Breast epithelium (tissue), 4 donors: ENCODE results near the gene HDLBP. TPM values are rescaled to one million over a fixed set of nuclear protein-coding genes. Genes with fewer than 3 reads are reported as not detected.
A peak's percentile ranks its signal among the peaks of the same experiment; 100 is the strongest.
"Not testable (repeated sequence)": the region's sequence is repeated elsewhere in the genome, so short reads cannot be mapped to it uniquely, and the experiment has no call there.

Experiments used
- DNase-seq, 2 donors: peaks; one replicate each; pipeline ENCODE4 v3.0.0-alpha.2; 2019; ENCODE audit warnings: low spot score in 2 of 2
- H3K27ac ChIP-seq, 2 donors: fragments of 200-600 bp; sonication (generic) in 1 of 2; one replicate each; pipeline ENCODE4 v1.5.1; 2016 to 2019; ENCODE audit warnings: mild to moderate bottlenecking in 1 of 2
- H3K27me3 ChIP-seq, 2 donors: fragments of 200-600 bp; sonication (generic) in 1 of 2; one replicate each; pipeline versions ENCODE4 v1.5.1 to v1.6.0; 2017 to 2019; ENCODE audit warnings: control low read depth in 1 of 2, mild to moderate bottlenecking in 1 of 2
- H3K36me3 ChIP-seq: fragments of 200-600 bp; one replicate; pipeline ENCODE4 v1.5.1; 2019
- H3K4me1 ChIP-seq, 2 donors: fragments of 200-600 bp; sonication (generic); one replicate each; pipeline ENCODE4 v1.5.1; 2016 to 2019; ENCODE audit warnings: control low read depth in 1 of 2
- H3K4me3 ChIP-seq, 3 donors: fragments of 200-600 bp; sonication (generic); 1 replicate in 2 of 3; 2 replicates in 1 of 3; pipeline ENCODE4 v1.5.1; 2016 to 2019; ENCODE audit warnings: mild to moderate bottlenecking in 3 of 3, moderate library complexity in 2 of 3
- H3K9me3 ChIP-seq, 2 donors: fragments of 200-600 bp; sonication (generic) in 1 of 2; one replicate each; pipeline ENCODE4 v1.5.1; 2016 to 2019; ENCODE audit warnings: control low read depth in 1 of 2
- CTCF ChIP-seq, 3 donors: fragments of 450-650 bp; IDR thresholded peaks; one replicate each; pipeline ENCODE4 v1.5.1; 2016 to 2017; ENCODE audit warnings: antibody characterized with exemption in 3 of 3, mild to moderate bottlenecking in 3 of 3, moderate library complexity in 3 of 3
- POLR2A ChIP-seq: fragments of 450-650 bp; IDR thresholded peaks from one replicate; pipeline ENCODE4 v1.6.1; 2016; ENCODE audit warnings: antibody characterized with exemption, mild to moderate bottlenecking, moderate library complexity
- POLR2AphosphoS5 ChIP-seq, 3 donors: sonication (generic); formaldehyde crosslinking; IDR thresholded peaks; one replicate each; pipeline ENCODE4 v1.6.1; 2017; ENCODE audit warnings: antibody characterized with exemption in 3 of 3
- intact Hi-C: fragments of 100-400 bp; cut with DNase I; formaldehyde crosslinking; loops from one replicate; pipeline ENCODE4 v1.15.1; 2023; ENCODE audit warnings: low total_unique reads
- total RNA-seq, 3 donors: library from RNA; depleted of rRNA; stranded (reverse); fragments of >200 nt; gene quantifications; one replicate each; pipeline ENCODE4 v1.1.0, GENCODE V29; 2016

The HDLBP gene
- total RNA-seq, 3 donors from 2014 or later: 339 to 515 (median 383) TPM

DNA sequence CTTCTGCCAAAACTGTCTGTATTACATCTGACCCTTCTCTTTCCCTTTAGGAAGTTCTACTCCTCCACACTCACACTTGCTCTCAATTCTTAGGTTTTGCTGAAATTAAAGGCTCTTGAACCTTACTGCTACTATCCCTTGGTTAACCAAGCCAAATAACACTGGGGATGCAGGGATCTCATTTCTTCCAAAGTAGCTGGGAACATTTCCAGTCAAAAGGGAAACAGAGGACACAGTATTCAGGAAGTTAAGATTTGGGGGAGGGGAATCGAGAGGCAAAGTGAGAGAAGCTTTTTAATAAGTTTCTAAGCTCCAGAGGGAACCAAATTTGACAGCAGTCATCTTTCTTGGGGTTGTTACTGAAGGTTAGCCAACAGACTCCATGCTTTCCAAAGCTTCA lies 6.4 kb upstream of the HDLBP start:
- intact Hi-C loops: no loop called here
- H3K9me3 ChIP-seq: no peaks in the 10 kb centered on the region
- H3K4me1 ChIP-seq: peaks cover 0 to 12% of the 10 kb centered on the region in 2 donors
- no peak overlapping the region for H3K27ac ChIP-seq
- no peak for DNase-seq
- H3K27me3 ChIP-seq: no peaks in the 10 kb centered on the region
- no peaks in the 10 kb centered on the region for H3K36me3 ChIP-seq
- no peak overlapping the region for H3K4me3 ChIP-seq
- TF ChIP-seq POLR2AphosphoS5 (IDR thresholded peaks at IDR 0.05) (no peak), POLR2A (no peak), CTCF (IDR thresholded peaks at IDR 0.05) (no peak)

- no peaks in the 10 kb centered on the region for H3K9me3 ChIP-seq
- H3K4me1 ChIP-seq: peaks cover 0 to 12% of the 10 kb centered on the region in 2 donors
- H3K4me3 ChIP-seq: no peak overlapping the region
- intact Hi-C loops: no loop called here
- DNase-seq: no peak
- no peak overlapping the region for H3K27ac ChIP-seq
- no peaks in the 10 kb centered on the region for H3K27me3 ChIP-seq
- TF ChIP-seq POLR2AphosphoS5 (IDR thresholded peaks at IDR 0.05): no peak
- no peak for TF ChIP-seq POLR2A
- TF ChIP-seq CTCF (IDR thresholded peaks at IDR 0.05): no peak
- H3K36me3 ChIP-seq: no peaks in the 10 kb centered on the region
These were observed 5.6 kb upstream of the HDLBP start for GRCh38 chr2:241321033-241321432.

GRCh38 chr2:241320394-241320793 lies 4.9 kb upstream of the HDLBP start:
- no peak for DNase-seq
- Histone ChIP-seq H3K9me3 (no peaks in the 10 kb centered on the region), H3K4me3 (no peak overlapping the region), H3K4me1 (peaks cover 0 to 12% of the 10 kb centered on the region in 2 donors), H3K27ac (no peak overlapping the region), H3K27me3 (no peaks in the 10 kb centered on the region), H3K36me3 (no peaks in the 10 kb centered on the region)
- intact Hi-C loops: no loop called here
- TF ChIP-seq POLR2A (no peak), CTCF (IDR thresholded peaks at IDR 0.05) (no peak), POLR2AphosphoS5 (IDR thresholded peaks at IDR 0.05) (no peak)

DNA sequence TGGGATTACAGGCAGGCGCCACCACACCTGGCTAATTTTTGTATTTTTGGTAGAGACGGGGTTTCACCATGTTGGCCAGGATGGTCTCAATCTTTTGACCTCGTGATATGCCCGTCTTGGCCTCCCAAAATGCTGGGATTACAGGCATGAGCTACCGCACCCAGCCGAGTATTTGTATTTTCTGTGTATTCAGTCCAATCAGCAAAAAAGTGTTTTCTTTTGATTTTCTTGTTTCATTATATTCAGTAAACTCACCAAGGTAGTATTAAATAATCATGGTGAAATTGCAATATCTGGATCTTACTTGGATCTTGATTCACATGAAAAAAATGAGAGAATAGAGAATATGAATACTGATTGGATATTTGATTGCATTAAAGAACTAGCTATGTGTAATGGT lies 3.4 kb upstream of the HDLBP start:
- intact Hi-C loops: not testable (repeated sequence)

GRCh38 chr2:241317391-241317790 lies 1.9 kb upstream of the HDLBP start:
- no peaks in the 10 kb centered on the region for H3K36me3 ChIP-seq
- H3K4me3 ChIP-seq: peak overlapping the region; percentile 63 to 90 (median 86)
- intact Hi-C loops: no loop called here
- H3K27me3 ChIP-seq: no peaks in the 10 kb centered on the region
- TF ChIP-seq POLR2A: no peak
- no peak for TF ChIP-seq CTCF (IDR thresholded peaks at IDR 0.05)
- TF ChIP-seq POLR2AphosphoS5 (IDR thresholded peaks at IDR 0.05): no peak
- H3K27ac ChIP-seq: peak overlapping the region; percentile 96 to 99
- no peak for DNase-seq
- peaks cover 0 to 18% of the 10 kb centered on the region in 2 donors for H3K4me1 ChIP-seq
- no peaks in the 10 kb centered on the region for H3K9me3 ChIP-seq

More for the DNA sequence above, 3.4 kb upstream of the HDLBP start:
- H3K27me3 ChIP-seq, H3K36me3 ChIP-seq, DNase-seq, H3K9me3 ChIP-seq, H3K27ac ChIP-seq, H3K4me3 ChIP-seq: not testable (repeated sequence)
- H3K4me1 ChIP-seq: peaks cover 0 to 18% of the 10 kb centered on the region in 2 donors

GRCh38 chr2:241316825-241317224 lies 1.4 kb upstream of the HDLBP start:
- Histone ChIP-seq H3K27me3 (no peaks in the 10 kb centered on the region), H3K9me3 (no peaks in the 10 kb centered on the region), H3K27ac (peak overlapping the region; percentile 96 to 99), H3K4me3 (peak overlapping the region; percentile 63 to 90 (median 86)), H3K4me1 (peaks cover 0 to 18% of the 10 kb centered on the region in 2 donors), H3K36me3 (no peaks in the 10 kb centered on the region)
- TF ChIP-seq POLR2AphosphoS5 (IDR thresholded peaks at IDR 0.05) (no peak), CTCF (IDR thresholded peaks at IDR 0.05) (no peak), POLR2A (no peak)
- DNase-seq: no peak
- intact Hi-C loops: no loop called here
